ENCODE data around the gene RHCE.
A peak's percentile ranks its signal among the peaks of the same experiment; 100 is the strongest.

RHCE gene

DNA sequence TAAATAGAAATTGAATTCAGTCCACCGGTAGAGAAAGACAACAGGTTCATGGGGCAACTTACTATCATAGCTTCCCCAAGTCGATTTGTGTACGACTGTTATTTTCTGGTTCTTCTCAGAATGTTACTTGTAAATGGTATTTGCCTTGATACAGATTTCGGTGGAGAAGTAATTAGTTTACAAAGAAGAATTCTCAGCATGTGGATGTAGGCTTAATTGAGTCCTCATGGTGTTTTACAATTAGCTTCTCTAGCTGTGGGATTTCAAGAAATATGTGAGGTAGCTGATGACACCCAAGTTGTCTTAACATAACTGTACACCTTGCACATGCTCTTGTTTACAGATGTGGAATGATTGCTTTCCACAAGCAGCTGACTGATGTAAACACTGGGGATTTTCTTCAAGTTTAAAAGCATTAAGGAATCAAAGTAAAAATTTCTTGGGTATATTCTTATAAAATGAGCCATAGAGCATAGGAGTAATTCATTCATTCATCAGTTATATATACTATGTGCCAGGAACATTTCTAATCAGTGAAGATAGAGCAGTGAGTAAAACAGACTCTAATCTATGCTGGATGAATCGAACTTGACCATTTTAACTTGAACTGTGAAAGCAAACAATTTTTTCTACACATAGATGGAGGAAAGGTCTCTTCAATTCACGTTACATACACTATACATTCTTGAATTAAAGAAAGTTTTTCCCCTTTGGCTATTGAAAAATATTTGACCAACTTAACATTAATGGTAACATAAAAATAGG lies 11.5 kb upstream of the RHCE start:
- no peak overlapping the region for H3K23ac ChIP-seq (ENCODE audit: low read length)
- H3K36me3 ChIP-seq (ENCODE audit: control insufficient read depth, insufficient read depth, low read length) = no peaks in the 10 kb centered on the region
- H3K4me2 ChIP-seq (ENCODE audit: low read length) = peak overlapping the region; percentile 80
- H3K18ac ChIP-seq (ENCODE audit: low read length) = no peak overlapping the region
- no peak for DNase-seq
- no peak overlapping the region for H2BK15ac ChIP-seq (replicated peaks; ENCODE audit: low read depth)
- H2AK5ac ChIP-seq (ENCODE audit: low read length) = no peak overlapping the region
- H3K4me1 ChIP-seq (ENCODE audit: control insufficient read depth, low read depth, low read length) = no peaks in the 10 kb centered on the region
- WGBS (ENCODE audit: extremely low coverage, insufficient coverage, low lambda C conversion rate) = no CpG with 5 or more reads among the region's 6 CpGs
- no peak overlapping the region for H3K4ac ChIP-seq (ENCODE audit: low read depth, low read length)
- peak overlapping the region; percentile 91 for H3K56ac ChIP-seq (ENCODE audit: low read length)
- no peak overlapping the region for H3K27ac ChIP-seq (ENCODE audit: low read depth, low read length)
- H3K9ac ChIP-seq (ENCODE audit: low read length) = peak overlapping the region; percentile 83
- peaks cover 11% of the 10 kb centered on the region for H3K79me1 ChIP-seq (ENCODE audit: low read length)
- peaks cover 32% of the 10 kb centered on the region for H3K79me2 ChIP-seq (ENCODE audit: control insufficient read depth, insufficient read depth, low read length)
- no peak overlapping the region for H2BK120ac ChIP-seq (ENCODE audit: low read depth, low read length)
- H3K27me3 ChIP-seq (ENCODE audit: insufficient read depth, low read length, poor library complexity) = no peaks in the 10 kb centered on the region
- no peak overlapping the region for H2BK5ac ChIP-seq (ENCODE audit: low read length)
- H4K8ac ChIP-seq (ENCODE audit: low read depth, low read length) = no peak overlapping the region
- no peak overlapping the region for H4K5ac ChIP-seq (ENCODE audit: low read length)
- H3K4me3 ChIP-seq (ENCODE audit: low read length) = peak overlapping the region; percentile 77

- WGBS (ENCODE audit: extremely low coverage, insufficient coverage, low lambda C conversion rate) = no CpG with 5 or more reads among the region's 89 CpGs
- H3K27ac ChIP-seq (ENCODE audit: low read depth, low read length) = peak overlapping the region; percentile 91
- DNase-seq = peak; percentile 40
These were observed 10.6 kb upstream of the RHCE start for GRCh38 chr1:25430967-25431881.

GRCh38 chr1:25430073-25430966 lies 9.7 kb upstream of the RHCE start, which contains the start of gene MACO1:
TSS of gene MACO1 (plus strand) at chr1:25430897. CDS start at chr1:25431099, 202 bp downstream.
- H3K56ac ChIP-seq (ENCODE audit: low read length) = peak within 1 kb of the TSS; percentile 91
- peak within 1 kb of the TSS; percentile 99 for H3K18ac ChIP-seq (ENCODE audit: low read length)
- peak; percentile 97 for DNase-seq
- peak within 1 kb of the TSS; percentile 91 for H3K27ac ChIP-seq (ENCODE audit: low read depth, low read length)
- H3K27me3 ChIP-seq (ENCODE audit: insufficient read depth, low read length, poor library complexity) = no peaks in the 10 kb centered on the region
- H2BK15ac ChIP-seq (replicated peaks; ENCODE audit: low read depth) = no peak within 1 kb of the TSS
- H4K5ac ChIP-seq (ENCODE audit: low read length) = no peak within 1 kb of the TSS
- H3K23ac ChIP-seq (ENCODE audit: low read length) = no peak within 1 kb of the TSS
- H3K4me2 ChIP-seq (ENCODE audit: low read length) = peak within 1 kb of the TSS; percentile 88
- no peak within 1 kb of the TSS for H2AK5ac ChIP-seq (ENCODE audit: low read length)
- peak within 1 kb of the TSS; percentile 90 for H3K4ac ChIP-seq (ENCODE audit: low read depth, low read length)
- peak within 1 kb of the TSS; percentile 89 for H3K4me3 ChIP-seq (ENCODE audit: low read length)
- peaks cover 21% of the 10 kb centered on the region for H3K79me2 ChIP-seq (ENCODE audit: control insufficient read depth, insufficient read depth, low read length)
- peak within 1 kb of the TSS; percentile 56 for H2BK120ac ChIP-seq (ENCODE audit: low read depth, low read length)
- H3K36me3 ChIP-seq (ENCODE audit: control insufficient read depth, insufficient read depth, low read length) = no peaks in the 10 kb centered on the region
- no peaks in the 10 kb centered on the region for H3K4me1 ChIP-seq (ENCODE audit: control insufficient read depth, low read depth, low read length)
- peak within 1 kb of the TSS; percentile 94 for H4K8ac ChIP-seq (ENCODE audit: low read depth, low read length)
- no CpG with 5 or more reads among the region's 87 CpGs for WGBS (ENCODE audit: extremely low coverage, insufficient coverage, low lambda C conversion rate)
- peak within 1 kb of the TSS; percentile 86 for H3K9ac ChIP-seq (ENCODE audit: low read length)
- H2BK5ac ChIP-seq (ENCODE audit: low read length) = peak within 1 kb of the TSS; percentile 20
- H3K79me1 ChIP-seq (ENCODE audit: low read length) = peaks cover 6% of the 10 kb centered on the region

More at GRCh38 chr1:25430967-25431881, 10.6 kb upstream of the RHCE start:
- H2AK5ac ChIP-seq (ENCODE audit: low read length) = no peak overlapping the region
- peak overlapping the region; percentile 91 for H3K56ac ChIP-seq (ENCODE audit: low read length)
- H2BK120ac ChIP-seq (ENCODE audit: low read depth, low read length) = peak overlapping the region; percentile 54
- H3K79me1 ChIP-seq (ENCODE audit: low read length) = peaks cover 6% of the 10 kb centered on the region
- no peak overlapping the region for H2BK15ac ChIP-seq (replicated peaks; ENCODE audit: low read depth)
- H3K9ac ChIP-seq (ENCODE audit: low read length) = peak overlapping the region; percentile 83
- peak overlapping the region; percentile 80 for H3K4me2 ChIP-seq (ENCODE audit: low read length)
- H3K79me2 ChIP-seq (ENCODE audit: control insufficient read depth, insufficient read depth, low read length) = peaks cover 26% of the 10 kb centered on the region
- H4K5ac ChIP-seq (ENCODE audit: low read length) = no peak overlapping the region
- peak overlapping the region; percentile 94 for H4K8ac ChIP-seq (ENCODE audit: low read depth, low read length)
- no peaks in the 10 kb centered on the region for H3K36me3 ChIP-seq (ENCODE audit: control insufficient read depth, insufficient read depth, low read length)
- H3K27me3 ChIP-seq (ENCODE audit: insufficient read depth, low read length, poor library complexity) = no peaks in the 10 kb centered on the region
- peak overlapping the region; percentile 90 for H3K4ac ChIP-seq (ENCODE audit: low read depth, low read length)
- H3K4me1 ChIP-seq (ENCODE audit: control insufficient read depth, low read depth, low read length) = no peaks in the 10 kb centered on the region
- peak overlapping the region; percentile 99 for H3K18ac ChIP-seq (ENCODE audit: low read length)
- peak overlapping the region; percentile 20 for H2BK5ac ChIP-seq (ENCODE audit: low read length)
- no peak overlapping the region for H3K23ac ChIP-seq (ENCODE audit: low read length)
- peak overlapping the region; percentile 77 for H3K4me3 ChIP-seq (ENCODE audit: low read length)

GRCh38 chr1:25428475-25429166 lies 8.0 kb upstream of the RHCE start:
- H3K4me1 ChIP-seq (ENCODE audit: control insufficient read depth, low read depth, low read length) = no peaks in the 10 kb centered on the region
- no peak overlapping the region for H3K4ac ChIP-seq (ENCODE audit: low read depth, low read length)
- H2BK15ac ChIP-seq (replicated peaks; ENCODE audit: low read depth) = no peak overlapping the region
- no peak overlapping the region for H3K56ac ChIP-seq (ENCODE audit: low read length)
- no peak overlapping the region for H3K23ac ChIP-seq (ENCODE audit: low read length)
- no peaks in the 10 kb centered on the region for H3K36me3 ChIP-seq (ENCODE audit: control insufficient read depth, insufficient read depth, low read length)
- H3K9ac ChIP-seq (ENCODE audit: low read length) = no peak overlapping the region
- H2BK5ac ChIP-seq (ENCODE audit: low read length) = no peak overlapping the region
- no peak overlapping the region for H2BK120ac ChIP-seq (ENCODE audit: low read depth, low read length)
- no peak overlapping the region for H3K4me3 ChIP-seq (ENCODE audit: low read length)
- H3K18ac ChIP-seq (ENCODE audit: low read length) = no peak overlapping the region
- no peak overlapping the region for H3K27ac ChIP-seq (ENCODE audit: low read depth, low read length)
- H4K5ac ChIP-seq (ENCODE audit: low read length) = no peak overlapping the region
- DNase-seq = no peak
- no peak overlapping the region for H2AK5ac ChIP-seq (ENCODE audit: low read length)
- peaks cover 6% of the 10 kb centered on the region for H3K79me1 ChIP-seq (ENCODE audit: low read length)
- H3K27me3 ChIP-seq (ENCODE audit: insufficient read depth, low read length, poor library complexity) = no peaks in the 10 kb centered on the region
- WGBS (ENCODE audit: extremely low coverage, insufficient coverage, low lambda C conversion rate) = no CpG with 5 or more reads among the region's 7 CpGs
- H4K8ac ChIP-seq (ENCODE audit: low read depth, low read length) = no peak overlapping the region
- no peak overlapping the region for H3K4me2 ChIP-seq (ENCODE audit: low read length)
- peaks cover 14% of the 10 kb centered on the region for H3K79me2 ChIP-seq (ENCODE audit: control insufficient read depth, insufficient read depth, low read length)

DNA sequence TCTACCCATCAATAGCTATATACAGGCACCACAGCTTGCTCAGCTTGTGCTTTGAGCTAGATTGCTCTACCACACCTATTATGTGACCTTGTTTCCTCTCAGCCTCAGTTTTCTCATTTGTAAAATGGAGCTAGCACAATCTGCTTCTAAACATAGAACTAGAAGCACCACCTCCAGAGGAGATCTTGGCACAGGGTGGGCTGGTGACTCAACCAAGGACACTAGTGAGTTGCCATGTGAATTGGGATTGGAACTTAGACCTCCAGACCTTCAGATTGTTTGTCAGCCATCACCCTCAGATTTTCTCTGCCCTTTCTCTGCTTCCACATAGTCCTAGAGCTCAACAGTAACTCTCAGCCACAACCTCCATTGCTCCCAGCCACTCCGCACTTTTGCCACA lies 7.1 kb upstream of the RHCE start:
- Histone ChIP-seq H2BK15ac (replicated peaks; ENCODE audit: low read depth) (no peak overlapping the region), H3K18ac (ENCODE audit: low read length) (no peak overlapping the region), H3K79me2 (ENCODE audit: control insufficient read depth, insufficient read depth, low read length) (peaks cover 9% of the 10 kb centered on the region), H3K27me3 (ENCODE audit: insufficient read depth, low read length, poor library complexity) (no peaks in the 10 kb centered on the region), H4K5ac (ENCODE audit: low read length) (no peak overlapping the region), H2BK5ac (ENCODE audit: low read length) (no peak overlapping the region), H3K4me2 (ENCODE audit: low read length) (no peak overlapping the region), H3K79me1 (ENCODE audit: low read length) (peaks cover 2% of the 10 kb centered on the region), H2BK120ac (ENCODE audit: low read depth, low read length) (no peak overlapping the region), H3K4ac (ENCODE audit: low read depth, low read length) (no peak overlapping the region), H3K27ac (ENCODE audit: low read depth, low read length) (no peak overlapping the region), H3K4me3 (ENCODE audit: low read length) (no peak overlapping the region), H3K56ac (ENCODE audit: low read length) (no peak overlapping the region), H3K9ac (ENCODE audit: low read length) (no peak overlapping the region), H4K8ac (ENCODE audit: low read depth, low read length) (no peak overlapping the region), H3K36me3 (ENCODE audit: control insufficient read depth, insufficient read depth, low read length) (no peaks in the 10 kb centered on the region), H3K4me1 (ENCODE audit: control insufficient read depth, low read depth, low read length) (no peaks in the 10 kb centered on the region), H3K23ac (ENCODE audit: low read length) (no peak overlapping the region), H2AK5ac (ENCODE audit: low read length) (no peak overlapping the region)
- WGBS (ENCODE audit: extremely low coverage, insufficient coverage, low lambda C conversion rate) = no CpG with 5 or more reads among the region's 1 CpG
- DNase-seq = no peak

All from mesendoderm (in vitro differentiated cells).